Bronchial epithelial cell (primary cell): ENCODE measurements around the gene FBN2. TPM values are rescaled to one million over a fixed set of nuclear protein-coding genes. Genes with fewer than 3 reads are reported as not detected.

Experiments
- DNase-seq: peaks from one replicate; pipeline ENCODE4 v3.0.0-alpha.2; 2010; ENCODE audit warnings: low read depth
- FAIRE-seq: peaks from 2 replicates; lab custom pipeline; 2011; peaks lifted over from hg19 to GRCh38; lab: Jason Lieb, UNC
- H3K27me3 ChIP-seq: 2 replicates; pipeline ENCODE4 v1.5.1; 2011; ENCODE audit warnings: low read length; ENCODE audit not compliant: control insufficient read depth, insufficient read depth
- H3K36me3 ChIP-seq: 2 replicates; pipeline ENCODE4 v1.5.1; 2011; ENCODE audit warnings: low read length; ENCODE audit not compliant: control insufficient read depth, insufficient read depth
- H3K4me3 ChIP-seq: 2 replicates; pipeline ENCODE4 v1.5.1; 2011; ENCODE audit warnings: mild to moderate bottlenecking, low read depth, low read length, control low read depth
- total RNA-seq: library from RNA; depleted of rRNA; stranded (reverse); fragments of >200 nt; gene quantifications from 2 replicates; pipeline ENCODE4 v1.2.1, GENCODE V29; 2014
- TF ChIP-seq, protein P1 (sequence below): IDR thresholded peaks from 2 replicates; pipeline ENCODE4 v1.5.1; 2011; ENCODE audit warnings: mild to moderate bottlenecking, moderate library complexity, low read length, control low read depth, inconsistent platforms; ENCODE audit not compliant: insufficient read depth, severe bottlenecking

The FBN2 gene
- total RNA-seq, 1 donor from 2014 or later: 49.0 TPM

DNA sequence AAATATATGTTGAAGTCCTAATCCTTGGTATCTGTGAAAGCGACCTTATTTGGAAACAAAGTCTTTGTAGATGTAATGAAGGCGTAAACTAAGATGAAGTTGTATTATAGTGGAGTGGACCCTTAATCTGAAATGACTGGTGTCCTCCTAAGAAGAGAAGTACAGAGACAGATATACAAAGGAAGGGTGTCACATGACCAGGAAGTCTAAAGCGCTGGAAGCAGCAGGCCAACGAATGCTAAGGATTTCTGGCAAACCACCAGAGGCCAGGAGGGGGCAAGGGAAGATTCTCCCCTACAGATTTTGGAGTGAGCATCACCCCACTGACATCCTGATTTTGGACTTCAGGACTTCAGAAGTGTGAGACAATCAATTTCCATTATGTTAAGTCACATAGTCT lies 292.1 kb downstream of the FBN2 start:
- no peak for FAIRE-seq

DNA sequence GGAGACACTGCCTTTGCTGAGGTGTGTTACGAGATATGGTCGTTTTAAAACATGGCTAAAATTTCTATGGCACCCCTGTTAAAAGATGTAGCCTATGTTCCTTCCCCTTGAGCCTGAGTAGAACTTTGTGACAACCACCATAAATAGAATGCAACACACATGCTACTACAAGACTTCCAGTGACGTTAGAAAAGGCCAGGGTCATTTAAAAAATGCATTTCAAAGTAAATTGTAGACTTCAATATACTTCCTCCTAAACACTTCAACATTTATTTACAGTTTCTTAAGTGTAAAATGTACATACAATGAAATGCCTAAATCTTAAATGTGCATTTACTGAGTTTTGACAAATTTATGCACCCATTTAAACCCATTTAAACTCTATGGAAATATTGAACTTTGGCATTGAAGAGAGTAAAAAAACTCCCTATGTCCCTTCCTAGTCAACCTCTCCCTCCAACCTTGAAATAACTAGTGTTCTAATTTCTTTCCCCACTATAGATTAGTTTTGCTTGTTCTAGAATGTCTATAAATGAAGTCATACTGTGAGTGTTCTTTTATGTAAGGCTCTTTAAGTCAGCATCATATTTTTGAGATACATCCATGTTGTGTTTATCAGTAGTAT lies 294.0 kb downstream of the FBN2 start:
- DNase-seq (no peak), FAIRE-seq (no peak)
- no peak overlapping the region for H3K4me3 ChIP-seq
- TF ChIP-seq, protein P1, sequence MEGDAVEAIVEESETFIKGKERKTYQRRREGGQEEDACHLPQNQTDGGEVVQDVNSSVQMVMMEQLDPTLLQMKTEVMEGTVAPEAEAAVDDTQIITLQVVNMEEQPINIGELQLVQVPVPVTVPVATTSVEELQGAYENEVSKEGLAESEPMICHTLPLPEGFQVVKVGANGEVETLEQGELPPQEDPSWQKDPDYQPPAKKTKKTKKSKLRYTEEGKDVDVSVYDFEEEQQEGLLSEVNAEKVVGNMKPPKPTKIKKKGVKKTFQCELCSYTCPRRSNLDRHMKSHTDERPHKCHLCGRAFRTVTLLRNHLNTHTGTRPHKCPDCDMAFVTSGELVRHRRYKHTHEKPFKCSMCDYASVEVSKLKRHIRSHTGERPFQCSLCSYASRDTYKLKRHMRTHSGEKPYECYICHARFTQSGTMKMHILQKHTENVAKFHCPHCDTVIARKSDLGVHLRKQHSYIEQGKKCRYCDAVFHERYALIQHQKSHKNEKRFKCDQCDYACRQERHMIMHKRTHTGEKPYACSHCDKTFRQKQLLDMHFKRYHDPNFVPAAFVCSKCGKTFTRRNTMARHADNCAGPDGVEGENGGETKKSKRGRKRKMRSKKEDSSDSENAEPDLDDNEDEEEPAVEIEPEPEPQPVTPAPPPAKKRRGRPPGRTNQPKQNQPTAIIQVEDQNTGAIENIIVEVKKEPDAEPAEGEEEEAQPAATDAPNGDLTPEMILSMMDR: no peak
- H3K36me3 ChIP-seq: no peaks in the 10 kb centered on the region
- H3K27me3 ChIP-seq: no peaks in the 10 kb centered on the region

More for the DNA sequence above, 292.1 kb downstream of the FBN2 start:
- Histone ChIP-seq H3K4me3 (no peak overlapping the region), H3K36me3 (no peaks in the 10 kb centered on the region), H3K27me3 (no peaks in the 10 kb centered on the region)
- TF ChIP-seq, protein P1: no peak
- no peak for DNase-seq

DNA sequence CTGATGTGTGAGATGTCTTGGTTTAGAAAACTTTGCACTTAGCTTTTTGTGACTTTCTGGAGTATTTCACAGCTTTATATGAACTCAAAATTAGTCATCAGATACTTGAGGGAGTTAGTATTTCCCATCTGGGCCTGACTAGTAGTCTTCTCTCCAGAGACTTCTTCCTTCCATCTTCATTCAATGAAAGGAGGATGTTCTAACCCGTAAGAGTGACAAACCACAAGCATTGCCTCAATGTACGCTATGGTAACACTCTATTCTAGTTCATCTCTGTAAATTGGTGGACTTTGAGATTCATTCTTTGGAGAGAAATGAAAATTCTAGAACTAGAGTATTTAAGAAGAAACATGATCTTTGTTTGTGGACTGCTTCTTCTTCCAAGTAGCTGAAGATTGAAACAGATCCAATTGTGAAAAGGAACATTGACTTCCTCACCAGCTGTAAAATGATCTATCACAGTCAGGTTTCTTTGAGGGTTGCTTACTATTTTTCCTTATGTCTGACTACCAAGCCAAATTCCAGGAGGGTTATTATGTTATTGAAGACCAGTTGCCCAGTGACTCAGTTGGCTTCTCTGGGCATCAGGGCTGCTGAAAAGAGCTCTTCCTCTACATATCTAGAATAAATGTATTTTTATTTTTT lies 296.9 kb downstream of the FBN2 start:
- no peak overlapping the region for H3K4me3 ChIP-seq
- no peak for FAIRE-seq
- TF ChIP-seq, protein P1: no peak
- no peak for DNase-seq
- no peaks in the 10 kb centered on the region for H3K36me3 ChIP-seq
- no peaks in the 10 kb centered on the region for H3K27me3 ChIP-seq

DNA sequence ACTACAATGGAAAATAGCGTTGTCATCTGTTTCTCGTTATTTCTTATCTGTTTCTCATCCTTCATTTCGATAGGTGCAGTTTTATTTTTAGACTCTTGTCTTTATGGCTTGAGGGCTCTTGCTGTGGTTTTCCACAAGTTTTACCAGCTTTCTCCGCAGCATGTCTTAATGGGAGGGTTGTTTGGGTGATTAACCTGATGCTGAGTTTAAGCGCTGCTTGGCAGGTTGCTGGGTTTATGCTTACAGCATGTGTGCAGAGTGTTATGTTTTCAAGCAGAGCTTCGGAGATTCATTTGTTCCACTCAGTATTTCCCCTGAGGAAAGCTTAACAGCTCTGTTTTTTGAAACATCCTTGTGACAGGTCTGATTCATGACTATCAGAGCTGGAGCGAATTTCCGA lies 300.5 kb downstream of the FBN2 start:
- no peak overlapping the region for H3K4me3 ChIP-seq
- H3K36me3 ChIP-seq: no peaks in the 10 kb centered on the region
- FAIRE-seq (no peak), DNase-seq (no peak)
- TF ChIP-seq, protein P1: no peak
- no peaks in the 10 kb centered on the region for H3K27me3 ChIP-seq

DNA sequence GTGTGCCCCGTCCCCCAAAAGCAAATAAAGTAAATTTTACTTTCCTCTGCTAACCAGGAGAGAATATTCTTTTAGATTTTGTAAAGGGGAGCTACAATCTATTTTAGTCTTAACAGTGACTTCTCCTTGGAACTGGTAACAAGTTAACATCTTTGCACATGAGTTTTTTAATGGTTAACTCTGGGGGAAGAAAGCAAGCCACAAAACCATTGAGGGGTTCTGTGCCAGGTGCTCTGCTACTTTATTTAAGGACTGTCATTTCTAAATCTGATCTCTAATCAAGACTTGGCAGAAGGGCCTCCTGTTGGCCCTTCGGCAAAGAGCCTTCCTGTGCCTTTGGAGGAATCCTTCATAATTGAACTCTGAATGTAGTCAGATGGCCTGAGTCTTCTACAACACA lies 301.0 kb downstream of the FBN2 start:
- TF ChIP-seq, protein P1: no peak
- FAIRE-seq (no peak), DNase-seq (no peak)

More for the DNA sequence above, 301.0 kb downstream of the FBN2 start:
- Histone ChIP-seq H3K27me3 (no peaks in the 10 kb centered on the region), H3K36me3 (no peaks in the 10 kb centered on the region), H3K4me3 (no peak overlapping the region)
